GM21737 (cell line): ENCODE results near the gene PRDX6.
"Not testable (repeated sequence)": the region's sequence is repeated elsewhere in the genome, so short reads cannot be mapped to it uniquely, and the experiment has no call there.

ENCODE experiments used
- ATAC-seq: cut with Tn5 transposase; IDR thresholded peaks from one replicate; pipeline ENCODE4 v1.9.1; 2021; ENCODE audit warnings: mild to moderate bottlenecking, moderate library complexity; ENCODE audit not compliant: unreplicated experiment

PRDX6 gene

GRCh38 chr1:173495609-173496267 is 18.6 kb downstream of the PRDX6 start:
- ATAC-seq = no peak

- no peak for ATAC-seq
Measured at GRCh38 chr1:173496757-173497320, 19.7 kb downstream of the PRDX6 start.

GRCh38 chr1:173499729-173500128 is 22.6 kb downstream of the PRDX6 start:
- no peak for ATAC-seq

GRCh38 chr1:173502104-173502503 is 25.0 kb downstream of the PRDX6 start:
- ATAC-seq = no peak

- no peak for ATAC-seq
Measured at GRCh38 chr1:173503391-173503790, 26.3 kb downstream of the PRDX6 start.

- no peak for ATAC-seq
Measured at GRCh38 chr1:173504268-173504667, 27.1 kb downstream of the PRDX6 start.

GRCh38 chr1:173505391-173505790 is 28.3 kb downstream of the PRDX6 start:
- no peak for ATAC-seq

- ATAC-seq = no peak
Measured at GRCh38 chr1:173506437-173506836, 29.3 kb downstream of the PRDX6 start.

GRCh38 chr1:173507205-173507846 is 30.2 kb downstream of the PRDX6 start:
- no peak for ATAC-seq

- no peak for ATAC-seq
Measured at GRCh38 chr1:173507847-173508209, 30.7 kb downstream of the PRDX6 start.

- no peak for ATAC-seq
Measured at GRCh38 chr1:173508541-173508940, 31.4 kb downstream of the PRDX6 start.

- ATAC-seq = no peak
Measured at GRCh38 chr1:173509797-173510196, 32.7 kb downstream of the PRDX6 start.

- ATAC-seq = not testable (repeated sequence)
Measured at GRCh38 chr1:173514503-173514902, 37.4 kb downstream of the PRDX6 start.

GRCh38 chr1:173520799-173521198 is 43.7 kb downstream of the PRDX6 start:
- ATAC-seq = no peak

- ATAC-seq = no peak
Measured at GRCh38 chr1:173523329-173523728, 46.2 kb downstream of the PRDX6 start.

GRCh38 chr1:173525926-173526325 is 48.8 kb downstream of the PRDX6 start:
- ATAC-seq = no peak

GRCh38 chr1:173527151-173527826 is 50.2 kb downstream of the PRDX6 start:
- no peak for ATAC-seq

GRCh38 chr1:173529106-173529505 is 52.0 kb downstream of the PRDX6 start:
- no peak for ATAC-seq

GRCh38 chr1:173530795-173531693 is 53.9 kb downstream of the PRDX6 start:
- no peak for ATAC-seq

- ATAC-seq = no peak
Measured at GRCh38 chr1:173532237-173532636, 55.1 kb downstream of the PRDX6 start.

- no peak for ATAC-seq
Measured at GRCh38 chr1:173536223-173536622, 59.1 kb downstream of the PRDX6 start.
